Spinal cord (tissue), 10 donors: ENCODE data around the gene SPG21. TPM values are rescaled to one million over a fixed set of nuclear protein-coding genes. Genes with fewer than 3 reads are reported as not detected.

Experiments used
- DNase-seq, 6 donors: peaks; one replicate each; pipeline versions ENCODE4 v3.0.0 to v3.0.0-alpha.2; 2013 to 2015; ENCODE audit warnings: low spot score in 6 of 6, low read depth in 4 of 6
- H3K27ac ChIP-seq: one replicate; pipeline ENCODE4 v1.5.1; 2013; ENCODE audit warnings: low read depth, low read length, control low read depth
- H3K27me3 ChIP-seq: one replicate; pipeline ENCODE4 v1.6.1; 2013; ENCODE audit warnings: low read length; ENCODE audit not compliant: control insufficient read depth, insufficient read depth
- H3K36me3 ChIP-seq: one replicate; pipeline ENCODE4 v1.6.1; 2013; ENCODE audit warnings: low read length; ENCODE audit not compliant: control insufficient read depth, insufficient read depth
- H3K4me1 ChIP-seq: one replicate; pipeline ENCODE4 v1.6.1; 2013; ENCODE audit warnings: low read length; ENCODE audit not compliant: control insufficient read depth, insufficient read depth
- H3K4me3 ChIP-seq: one replicate; pipeline ENCODE4 v1.5.1; 2013; ENCODE audit warnings: low read depth, low read length, control low read depth
- H3K9me3 ChIP-seq: one replicate; pipeline ENCODE4 v1.6.1; 2013; ENCODE audit warnings: low read length; ENCODE audit not compliant: control insufficient read depth, insufficient read depth
- WGBS: methylation state at CpG from one replicate; pipeline ENCODE4 v1.1.5; 2013; ENCODE audit warnings: missing lambda C conversion rate; ENCODE audit not compliant: insufficient coverage; 5-methylcytosine and 5-hydroxymethylcytosine counted together
- long read RNA-seq, 4 donors: transcript quantifications; one replicate each; lab custom pipeline, GENCODE V29; 2026
- polyA plus RNA-seq, 2 donors: library from polyadenylated mRNA; unstranded; fragments of 120-200 nt; gene quantifications; one replicate each; pipeline ENCODE4 v1.2.1, GENCODE V29; 2013; ENCODE audit not compliant: insufficient read length in 2 of 2
- total RNA-seq, 2 donors: library from RNA; depleted of rRNA in 1 of 2; stranded (reverse); fragments of 120-200 nt in 1 of 2; fragments of >200 nt in 1 of 2; gene quantifications; one replicate each; pipeline versions ENCODE4 v1.2.3 to v1.2.4, GENCODE V29; 2013 to 2014
- donor health status: healthy.

Gene SPG21
- total RNA-seq, result 10 to 100 TPM; 49.4 to 60.7 TPM
- 10 to 100 TPM; 58.9 to 74.0 TPM for polyA plus RNA-seq
- long read RNA-seq, donor 1, transcript SPG21-201 (9 exons, 1,822 nt), result major isoform, 14 of 15 reads
- long read RNA-seq, donor 1, partial matches to known transcripts, result 0 of 15 reads
- long read RNA-seq, donor 1, other reads (novel, unspliced or antisense), result 0 of 15 reads
- long read RNA-seq, donor 2, transcript SPG21-201 (9 exons, 1,822 nt), result major isoform, 8 of 8 reads
- long read RNA-seq, donor 2, partial matches to known transcripts, result 0 of 8 reads
- long read RNA-seq, donor 2, other reads (novel, unspliced or antisense), result 0 of 8 reads
- long read RNA-seq, donor 3, transcript SPG21-201 (9 exons, 1,822 nt), result major isoform, 14 of 14 reads
- long read RNA-seq, donor 3, partial matches to known transcripts, result 0 of 14 reads
- long read RNA-seq, donor 3, other reads (novel, unspliced or antisense), result 0 of 14 reads
- long read RNA-seq, donor 4, transcript SPG21-201 (9 exons, 1,822 nt), result major isoform, 29 of 30 reads
- long read RNA-seq, donor 4, partial matches to known transcripts, result 0 of 30 reads
- long read RNA-seq, donor 4, other reads (novel, unspliced or antisense), result 0 of 30 reads

DNA sequence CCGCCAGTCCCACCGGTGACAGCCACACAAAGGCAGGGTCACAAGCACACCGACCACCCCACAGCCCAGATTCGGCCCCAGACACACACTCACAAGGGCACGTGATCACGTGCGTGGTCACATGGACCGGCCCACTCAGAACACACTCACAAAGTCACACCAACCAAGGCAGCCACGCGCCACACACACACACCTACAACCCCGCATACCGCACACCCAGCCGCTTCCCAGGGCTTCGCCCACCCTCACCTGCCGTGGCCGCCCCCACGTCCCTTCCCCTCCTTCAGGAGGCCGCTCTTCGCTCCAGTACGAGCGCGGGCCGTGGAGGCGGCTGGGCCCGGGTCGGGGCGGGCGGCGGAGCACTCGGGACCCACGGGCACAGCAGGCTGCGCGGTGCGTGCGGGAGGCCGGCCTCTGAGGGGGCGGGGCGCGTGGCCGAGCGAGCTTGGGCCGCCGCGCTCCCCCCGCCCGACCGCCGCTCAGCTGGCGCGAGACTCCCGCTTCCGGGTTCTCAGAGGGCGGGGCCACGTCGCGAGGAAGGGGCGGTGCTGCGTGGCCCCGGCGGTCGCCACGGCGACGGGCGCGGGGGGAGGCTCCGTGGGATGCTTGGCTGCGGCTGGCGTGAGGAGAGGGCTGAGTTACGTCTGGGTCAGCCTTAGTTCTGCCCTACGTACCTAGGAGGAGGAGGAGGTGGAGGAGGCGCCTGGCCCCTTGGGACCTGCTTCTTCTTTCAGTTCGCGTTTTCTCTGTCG lies at the start of gene SPG21:
Gene SPG21, minus strand, starts transcription at position 499 of the 752 bp plus-strand sequence. CDS start 6,345 bp downstream, outside the sequence.
- no peaks in the 10 kb centered on the region for H3K9me3 ChIP-seq
- no peaks in the 10 kb centered on the region for H3K36me3 ChIP-seq
- H3K27me3 ChIP-seq, result no peaks in the 10 kb centered on the region
- peak; percentile 79 to 97 (median 86) for DNase-seq
- H3K27ac ChIP-seq, result peak within 1 kb of the TSS; percentile 89
- peaks cover 5% of the 10 kb centered on the region for H3K4me1 ChIP-seq
- H3K4me3 ChIP-seq, result peak within 1 kb of the TSS; percentile 91
- WGBS, result under 1% methylated on average over 72 of the region's 75 CpGs

- no peak overlapping the region for H3K27ac ChIP-seq
- peak in 2 of 6 donors; percentile 11 to 28 for DNase-seq
- H3K9me3 ChIP-seq, result no peaks in the 10 kb centered on the region
- no peaks in the 10 kb centered on the region for H3K27me3 ChIP-seq
- H3K4me1 ChIP-seq, result peaks cover 3% of the 10 kb centered on the region
- WGBS, result 18% methylated on average over 5 of the region's 5 CpGs
- no peaks in the 10 kb centered on the region for H3K36me3 ChIP-seq
- no peak overlapping the region for H3K4me3 ChIP-seq
These were observed 49.1 kb upstream of the SPG21 start for GRCh38 chr15:65038836-65039235.

- no peak overlapping the region for H3K4me3 ChIP-seq
- DNase-seq, result no peak
- WGBS, result 100% methylated on average over 2 of the region's 3 CpGs
- H3K27ac ChIP-seq, result no peak overlapping the region
- H3K9me3 ChIP-seq, result no peaks in the 10 kb centered on the region
- H3K36me3 ChIP-seq, result no peaks in the 10 kb centered on the region
- no peaks in the 10 kb centered on the region for H3K27me3 ChIP-seq
- peaks cover 3% of the 10 kb centered on the region for H3K4me1 ChIP-seq
These were observed 48.7 kb upstream of the SPG21 start for GRCh38 chr15:65038428-65038827.

GRCh38 chr15:65037309-65037708 lies 47.6 kb upstream of the SPG21 start:
- no peak overlapping the region for H3K27ac ChIP-seq
- no peak overlapping the region for H3K4me3 ChIP-seq
- H3K9me3 ChIP-seq, result no peaks in the 10 kb centered on the region
- no peak for DNase-seq
- H3K27me3 ChIP-seq, result no peaks in the 10 kb centered on the region
- WGBS, result no CpG with 5 or more reads among the region's 1 CpG
- no peaks in the 10 kb centered on the region for H3K36me3 ChIP-seq
- H3K4me1 ChIP-seq, result peaks cover 3% of the 10 kb centered on the region

DNA sequence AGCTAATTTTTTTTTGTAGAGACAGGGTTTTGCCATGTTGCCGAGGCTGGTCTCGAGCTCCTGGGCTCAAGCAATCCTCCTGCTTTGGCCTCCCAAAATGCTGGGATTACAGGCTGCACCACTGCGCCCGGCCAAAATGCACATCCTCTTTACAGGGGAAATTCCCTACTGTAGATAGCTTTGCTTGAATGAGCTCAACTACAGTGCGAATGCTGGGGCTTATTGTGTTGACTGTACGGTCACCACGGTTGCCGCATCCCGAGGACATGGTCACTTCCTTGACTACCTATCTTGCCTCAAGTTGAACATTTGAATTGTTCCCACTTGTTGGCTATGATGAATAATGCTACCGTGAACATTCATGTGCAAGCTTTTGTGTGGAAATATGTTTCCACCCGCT lies 45.0 kb upstream of the SPG21 start:
- Histone ChIP-seq H3K9me3 (no peaks in the 10 kb centered on the region), H3K27ac (no peak overlapping the region), H3K4me1 (peaks cover 6% of the 10 kb centered on the region), H3K4me3 (no peak overlapping the region), H3K36me3 (no peaks in the 10 kb centered on the region), H3K27me3 (no peaks in the 10 kb centered on the region)
- DNase-seq, result no peak
- WGBS, result 92% methylated on average over 7 of the region's 11 CpGs

DNA sequence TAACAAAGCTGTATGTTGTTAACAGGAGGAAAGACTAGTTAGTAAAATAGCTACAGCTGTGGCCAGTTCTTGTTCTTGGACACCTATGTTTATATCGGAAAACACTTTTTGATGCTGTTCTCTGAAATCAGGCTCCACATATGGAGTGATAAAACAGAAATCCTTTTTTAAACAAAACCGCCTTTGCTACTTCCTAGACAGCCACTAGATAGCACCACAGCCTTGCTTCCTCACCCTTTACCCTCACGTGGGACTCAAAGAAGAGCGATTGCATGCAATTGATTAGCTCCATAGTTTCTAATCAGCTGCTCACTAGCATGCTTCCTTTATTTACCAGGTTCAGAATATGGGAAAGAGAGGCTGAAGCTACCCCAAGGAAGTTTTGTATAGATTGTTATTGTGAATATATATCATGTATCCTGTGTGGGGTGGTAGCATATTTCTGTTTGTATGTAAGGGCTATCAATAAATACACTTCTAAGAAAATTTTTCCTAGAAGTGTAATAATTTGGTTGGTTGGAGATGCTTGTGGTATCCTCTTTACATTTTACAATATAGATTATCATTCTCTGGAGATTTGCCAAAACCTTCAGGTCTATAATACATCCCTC lies 44.0 kb upstream of the SPG21 start:
- peak in 2 of 6 donors; percentile 72 to 91 for DNase-seq
- no CpG with 5 or more reads among the region's 4 CpGs for WGBS
- peaks cover 8% of the 10 kb centered on the region for H3K4me1 ChIP-seq
- no peak overlapping the region for H3K27ac ChIP-seq
- H3K4me3 ChIP-seq, result no peak overlapping the region
- H3K27me3 ChIP-seq, result no peaks in the 10 kb centered on the region
- no peaks in the 10 kb centered on the region for H3K36me3 ChIP-seq
- H3K9me3 ChIP-seq, result no peaks in the 10 kb centered on the region

DNA sequence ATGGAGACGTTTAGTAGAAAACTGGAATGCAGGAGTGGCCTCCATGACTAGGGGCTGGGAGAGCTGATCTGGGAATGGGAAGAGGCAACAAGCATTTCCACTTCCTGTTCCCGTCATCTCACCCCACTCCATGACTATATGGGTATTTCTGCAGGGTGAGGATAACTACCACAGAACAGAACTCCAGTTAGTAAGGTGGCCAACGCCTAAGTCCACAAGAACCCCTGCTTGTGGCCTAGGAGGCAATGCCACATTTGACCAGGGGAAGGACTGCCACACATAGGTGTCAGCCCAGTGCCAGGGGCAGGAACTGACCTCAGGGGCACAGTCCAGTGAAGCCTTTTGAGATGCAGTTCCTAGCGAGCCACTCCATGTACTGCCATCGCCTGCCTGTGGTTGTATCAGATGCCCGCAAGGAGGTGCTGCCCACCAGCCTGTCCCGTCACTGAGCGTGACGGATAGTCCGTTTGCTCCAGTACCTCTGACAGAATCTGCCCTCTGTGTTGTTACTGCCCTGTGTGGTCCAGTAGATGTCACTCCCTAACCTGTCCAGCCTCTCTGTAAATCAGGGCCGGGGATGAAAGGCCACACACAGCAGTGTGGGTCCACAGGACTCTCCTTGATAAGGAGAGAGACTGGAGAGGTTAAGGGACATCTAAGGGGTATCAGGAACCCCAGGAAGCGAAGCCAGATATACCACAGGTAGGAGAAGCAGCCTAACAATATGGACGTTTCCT lies 43.3 kb upstream of the SPG21 start:
- WGBS, result 17% methylated on average over 9 of the region's 13 CpGs
- H3K27me3 ChIP-seq, result no peaks in the 10 kb centered on the region
- H3K4me3 ChIP-seq, result no peak overlapping the region
- H3K9me3 ChIP-seq, result no peaks in the 10 kb centered on the region
- no peak overlapping the region for H3K27ac ChIP-seq
- H3K36me3 ChIP-seq, result no peaks in the 10 kb centered on the region
- DNase-seq, result peak in 2 of 6 donors; percentile 38 to 49
- H3K4me1 ChIP-seq, result peaks cover 14% of the 10 kb centered on the region

DNA sequence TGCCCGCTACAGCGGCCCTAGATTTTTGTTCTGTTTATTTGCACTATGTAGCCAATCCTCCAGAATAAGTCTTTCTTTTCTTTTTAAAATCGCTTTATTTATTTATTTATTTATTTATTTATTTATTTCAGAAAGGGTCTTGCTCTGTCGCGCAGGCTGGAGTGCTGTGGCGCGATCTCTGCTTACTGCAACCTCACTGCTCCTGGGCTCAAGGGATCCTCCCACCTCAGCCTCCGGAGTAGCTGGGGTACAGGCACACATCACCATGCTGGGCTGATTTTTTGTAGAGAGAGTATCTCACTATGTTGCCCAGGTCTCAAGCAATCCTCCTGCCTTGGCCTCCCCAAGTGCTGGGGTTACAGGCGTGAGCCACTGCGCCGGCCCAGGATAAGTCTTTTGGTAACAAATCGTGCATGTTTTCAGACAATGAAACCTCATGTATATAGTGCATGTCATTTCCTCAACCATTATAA lies 40.1 kb upstream of the SPG21 start:
- no peaks in the 10 kb centered on the region for H3K27me3 ChIP-seq
- peak overlapping the region; percentile 76 for H3K4me3 ChIP-seq
- 91% methylated on average over 4 of the region's 12 CpGs for WGBS
- H3K9me3 ChIP-seq, result no peaks in the 10 kb centered on the region
- peaks cover 7% of the 10 kb centered on the region for H3K36me3 ChIP-seq
- no peak overlapping the region for H3K27ac ChIP-seq
- no peak for DNase-seq
- H3K4me1 ChIP-seq, result peaks cover 14% of the 10 kb centered on the region
